HG03457 (cell line): ENCODE data around the gene COL25A1.
"Not testable (repeated sequence)": the region's sequence is repeated elsewhere in the genome, so short reads cannot be mapped to it uniquely, and the experiment has no call there.

ENCODE experiments used
- ATAC-seq: cut with Tn5 transposase; IDR thresholded peaks from one replicate; pipeline ENCODE4 v1.9.1; 2021; ENCODE audit warnings: moderate number of reproducible peaks; ENCODE audit not compliant: unreplicated experiment

The COL25A1 gene

DNA sequence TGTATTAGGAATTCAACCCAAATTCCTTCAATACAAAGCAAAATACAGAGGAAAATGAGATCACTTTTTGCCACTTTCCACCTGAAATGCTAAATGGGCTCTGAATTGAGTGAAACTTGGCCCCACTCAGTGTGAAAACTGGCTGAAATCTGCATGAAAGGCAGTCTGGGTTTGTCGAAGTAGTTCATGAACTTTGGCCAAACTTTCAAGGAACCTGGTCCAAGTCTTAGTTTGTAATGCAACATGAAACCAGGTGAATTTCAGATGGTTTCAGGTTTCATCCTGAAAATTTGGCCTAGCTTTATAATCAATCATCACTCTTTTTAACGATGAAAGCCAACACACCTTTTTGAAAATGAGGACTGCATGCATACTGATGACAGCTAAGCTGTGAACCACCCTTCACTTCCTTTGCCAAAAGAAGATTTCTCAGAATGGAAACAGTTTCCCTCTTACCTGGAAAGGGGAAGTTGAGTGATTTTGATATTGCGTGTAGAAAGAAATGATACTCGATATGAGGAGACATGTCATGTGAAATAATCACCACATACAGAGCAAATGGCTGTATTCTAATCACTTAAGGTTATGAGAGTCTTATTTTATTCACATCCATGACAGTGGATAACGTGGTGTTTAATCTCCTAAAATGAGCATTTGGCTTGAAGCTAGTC, 329.7 kb downstream of the COL25A1 start:
- peak; percentile 73 for ATAC-seq

DNA sequence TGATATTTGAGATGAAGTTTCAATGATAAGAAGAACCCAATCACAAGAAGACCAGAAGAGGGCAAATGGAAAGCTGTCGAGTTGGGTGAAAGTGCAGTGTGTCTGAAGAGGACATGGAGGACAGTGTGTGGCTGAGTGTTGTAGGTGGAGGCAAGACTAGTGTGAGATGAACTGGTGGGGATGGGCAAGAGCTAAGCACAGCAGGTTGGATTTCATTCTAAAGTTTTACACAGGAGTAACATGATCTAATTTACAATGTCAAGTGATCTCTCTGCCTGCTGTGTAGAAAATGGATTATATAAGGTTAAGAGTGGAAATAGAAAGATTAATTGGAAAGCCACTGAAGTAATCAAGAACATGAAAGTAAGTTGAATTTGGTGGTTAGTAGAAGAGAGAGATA, 331.0 kb downstream of the COL25A1 start:
- ATAC-seq, result no peak

DNA sequence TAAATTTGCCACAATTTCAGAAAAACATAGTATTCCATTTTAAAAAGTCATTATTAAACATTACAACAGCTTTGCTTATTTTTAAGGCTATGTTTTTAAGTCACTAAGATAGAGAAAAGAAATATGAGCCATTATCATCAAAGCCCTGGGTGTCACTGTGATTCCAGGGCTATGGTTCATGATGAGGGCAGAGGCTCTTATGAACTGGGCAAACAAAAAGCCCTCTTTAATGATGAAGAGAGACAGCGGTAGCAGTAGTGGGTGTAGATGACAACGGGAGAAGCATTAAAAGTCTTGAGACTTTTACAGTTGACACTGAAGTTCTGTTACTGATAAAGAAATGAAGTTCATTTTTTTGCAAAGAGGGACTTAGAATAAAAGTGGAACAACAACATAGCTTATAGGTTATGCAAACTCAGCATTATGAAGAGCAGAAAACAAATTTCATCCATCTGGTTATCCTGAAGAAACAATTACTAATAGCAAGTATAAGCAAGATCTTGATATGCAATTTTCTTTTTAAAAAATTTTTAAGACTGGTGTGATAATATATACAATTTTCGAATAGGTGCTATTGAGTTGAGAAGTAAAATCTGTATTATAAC, 336.9 kb downstream of the COL25A1 start:
- no peak for ATAC-seq

DNA sequence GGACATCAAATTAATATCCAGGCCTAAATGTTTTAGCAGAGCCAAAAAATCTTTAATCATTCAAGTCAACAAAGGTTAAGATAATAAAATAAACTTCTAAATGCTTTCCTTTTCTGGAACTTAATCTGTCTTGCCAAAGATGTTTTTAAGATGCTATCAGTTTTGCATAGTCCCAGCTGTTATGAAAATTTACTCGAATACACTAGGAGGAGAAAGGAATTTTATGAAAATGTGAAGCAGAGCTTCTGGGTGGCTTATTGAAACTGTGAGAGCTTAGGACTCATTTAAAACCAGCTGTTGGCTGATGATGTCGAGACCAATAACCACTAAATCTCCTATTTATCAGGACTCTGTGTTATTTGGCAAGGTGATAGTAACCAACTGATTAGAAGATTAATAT, 337.4 kb downstream of the COL25A1 start:
- ATAC-seq, result no peak

DNA sequence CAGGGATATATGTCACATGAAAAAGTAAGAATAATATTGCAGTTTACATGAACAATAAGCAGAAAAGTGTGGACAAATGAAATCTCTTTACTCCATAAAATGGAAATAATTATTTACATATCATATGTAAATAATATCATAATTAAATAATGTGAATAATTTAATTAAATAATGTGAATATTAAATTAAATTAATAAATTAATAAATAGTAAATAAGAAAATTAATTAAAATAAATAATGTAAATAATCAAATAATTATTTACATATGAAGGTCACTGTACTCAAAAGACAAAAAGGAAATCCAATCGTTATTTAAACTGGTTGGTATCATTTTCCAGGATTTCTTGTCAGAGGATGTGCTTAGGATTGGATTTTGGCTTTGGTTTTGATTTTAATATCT, 338.5 kb downstream of the COL25A1 start:
- no peak for ATAC-seq

DNA sequence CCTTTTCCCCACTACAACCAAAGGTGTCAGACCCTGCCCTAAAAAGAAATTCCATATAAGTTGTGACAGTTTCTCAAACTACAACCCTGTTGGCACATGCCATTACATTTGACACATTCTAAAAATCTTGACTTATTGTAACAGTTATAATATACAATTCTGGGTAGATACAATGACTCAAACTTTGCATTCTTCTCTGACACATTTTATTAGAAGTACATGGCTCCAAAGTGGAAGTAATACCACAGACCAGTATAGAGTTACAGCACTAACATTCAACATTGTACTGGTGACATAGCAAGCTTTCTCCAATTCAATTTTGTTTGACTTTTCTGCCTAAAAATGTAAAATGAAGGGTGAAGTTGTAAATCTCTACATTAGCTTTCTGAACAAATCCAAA, 343.0 kb downstream of the COL25A1 start:
- ATAC-seq, result no peak

DNA sequence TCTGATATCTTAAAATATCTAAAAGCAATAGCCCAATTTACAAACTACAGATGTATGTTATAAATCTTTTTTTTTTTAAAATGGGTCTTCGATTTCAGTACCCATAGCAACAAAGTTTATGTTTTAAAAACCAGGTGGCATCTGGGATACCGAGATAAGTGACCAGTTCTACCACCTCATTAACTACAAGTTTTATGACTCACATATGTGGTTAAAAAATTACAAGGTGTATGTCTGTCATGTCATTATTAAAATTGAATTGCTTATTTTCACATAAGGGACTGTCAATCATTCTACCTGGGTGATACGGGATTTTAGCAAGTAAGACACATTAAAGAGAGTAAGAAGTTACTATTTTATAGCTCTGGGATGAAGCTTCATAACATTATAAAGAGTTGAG, 347.6 kb downstream of the COL25A1 start:
- ATAC-seq, result no peak

DNA sequence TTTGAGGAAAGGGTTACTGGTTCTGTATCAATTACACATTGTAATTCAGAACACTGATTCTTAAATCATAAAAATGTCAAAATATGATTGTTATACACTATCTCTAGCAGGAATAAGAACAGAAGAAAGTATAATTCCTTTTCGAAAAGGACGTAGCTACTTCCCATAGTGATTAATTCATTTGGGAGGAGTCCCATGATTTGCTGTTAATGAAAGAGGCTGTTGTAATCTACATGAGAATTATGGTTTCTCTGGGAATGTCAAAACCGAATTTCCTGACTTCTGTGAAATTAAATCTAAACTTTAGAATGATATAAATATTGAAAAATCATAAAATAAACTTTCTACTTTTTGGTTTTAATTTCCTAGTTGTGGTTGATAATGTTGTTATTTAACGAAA, 348.5 kb downstream of the COL25A1 start:
- ATAC-seq, result no peak

DNA sequence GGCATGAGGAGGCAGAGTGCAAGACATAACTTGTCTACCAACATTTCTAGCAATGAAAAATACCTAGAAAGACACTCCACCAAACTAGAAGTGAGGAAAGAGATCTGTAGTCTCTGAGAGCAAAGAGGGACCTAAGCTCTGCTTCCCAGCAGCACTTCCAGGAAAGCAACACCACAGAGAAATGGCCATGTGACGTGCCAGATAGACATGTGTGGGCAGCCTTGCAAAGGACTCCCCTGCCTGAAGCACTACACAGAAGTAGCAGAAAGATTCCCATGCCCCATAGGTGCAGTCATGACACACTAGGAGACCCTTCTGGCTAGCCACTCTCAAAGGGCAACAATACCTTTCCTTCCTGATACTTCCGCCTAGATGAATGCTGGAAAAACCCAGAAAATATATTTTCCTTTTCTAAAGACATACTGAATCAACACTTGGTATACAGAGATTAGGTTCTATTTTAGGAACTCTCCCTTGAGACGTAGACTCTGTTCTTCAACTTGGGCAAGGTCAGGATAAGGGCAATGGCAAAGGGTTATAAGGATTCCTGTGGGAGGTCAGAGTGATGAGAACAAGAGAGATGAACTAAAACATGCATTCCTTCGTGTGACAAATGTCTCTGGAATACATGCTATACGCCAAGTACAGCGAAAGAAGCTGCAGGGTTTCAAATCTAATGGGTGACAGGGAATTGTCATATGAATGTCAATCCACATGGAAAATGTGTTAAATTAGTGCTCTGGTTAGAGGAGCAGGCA, 352.1 kb downstream of the COL25A1 start:
- no peak for ATAC-seq

DNA sequence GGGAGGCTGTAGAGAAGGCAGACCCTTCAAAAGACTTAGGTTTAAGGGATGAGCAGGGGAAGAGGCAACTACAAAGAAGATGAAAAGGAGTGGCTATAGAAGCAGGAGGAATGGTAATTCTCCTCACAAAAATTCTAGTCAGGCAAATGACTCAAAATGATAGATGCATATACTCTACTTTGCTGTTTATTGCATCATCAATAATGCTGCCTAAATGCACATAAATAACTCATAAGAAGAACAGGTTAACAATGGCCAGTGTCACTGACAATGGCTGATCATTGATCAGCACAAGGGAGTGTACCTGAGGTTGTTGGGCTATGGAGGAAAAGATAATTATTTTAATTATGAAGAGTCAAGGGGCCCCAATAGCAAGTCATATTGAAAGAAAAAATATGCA, 354.9 kb downstream of the COL25A1 start:
- no peak for ATAC-seq

DNA sequence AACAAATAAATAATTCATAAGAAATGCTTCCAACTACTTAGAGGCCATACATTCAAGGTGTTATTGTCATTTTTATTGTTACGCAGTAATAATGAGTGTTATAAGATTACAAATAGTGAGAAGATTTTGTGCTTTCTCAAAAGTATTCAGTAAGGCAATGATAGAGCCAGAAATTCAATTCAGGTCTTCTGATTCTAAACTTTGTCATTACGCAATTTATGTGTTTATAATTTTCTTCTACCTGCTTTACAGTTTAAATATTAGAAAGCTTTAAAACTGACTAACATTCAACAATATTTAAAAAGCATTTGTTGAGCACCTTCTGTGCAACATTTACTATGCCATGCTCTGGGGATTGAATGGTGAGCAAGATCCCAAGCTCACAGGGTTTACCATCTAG, 356.2 kb downstream of the COL25A1 start:
- no peak for ATAC-seq

DNA sequence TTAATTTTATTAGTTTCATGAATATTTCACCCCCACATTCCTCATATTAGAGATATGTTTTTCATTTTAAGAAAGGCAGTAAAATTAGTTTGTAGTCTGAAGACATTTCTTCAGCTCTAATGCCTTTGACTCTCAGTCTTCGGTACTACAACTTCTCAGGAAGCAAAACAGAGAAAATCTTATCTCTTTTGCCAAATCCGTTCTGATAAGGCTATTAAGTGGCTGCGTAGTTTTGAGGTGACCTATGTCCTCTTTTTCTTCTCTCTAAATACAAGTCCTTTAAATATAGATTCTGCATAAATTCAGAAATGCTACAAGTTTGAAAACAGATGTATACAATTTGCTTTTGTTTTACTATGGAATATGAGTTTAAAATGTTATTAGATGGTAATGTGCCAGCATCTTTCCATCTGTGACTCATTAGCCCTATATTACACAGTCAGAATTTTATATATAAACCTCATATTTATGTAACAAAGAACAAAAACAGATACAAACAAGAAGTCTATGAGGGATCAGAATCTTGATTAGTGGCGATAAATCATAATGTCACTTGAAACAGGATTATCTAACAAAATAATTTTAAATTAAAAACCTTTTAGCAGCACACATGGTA, 358.4 kb downstream of the COL25A1 start:
- no peak for ATAC-seq

DNA sequence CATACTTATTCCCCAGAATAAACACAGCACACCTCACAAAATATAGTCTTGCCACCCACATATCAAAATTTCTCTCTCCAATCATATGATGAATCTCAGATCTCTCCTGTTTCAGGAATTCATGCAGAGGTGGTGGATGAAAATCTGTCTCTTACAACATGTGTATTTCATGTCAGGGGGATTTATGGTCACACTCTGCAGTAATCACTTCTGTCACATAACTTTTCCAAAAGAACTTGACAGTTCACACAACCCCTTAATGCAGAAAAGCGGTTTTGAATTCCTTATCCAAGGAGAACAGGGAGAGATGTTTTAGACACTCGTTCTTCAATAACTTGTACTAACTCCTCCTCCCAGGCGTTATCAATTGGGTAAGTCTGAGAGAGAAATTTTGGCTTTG, 359.1 kb downstream of the COL25A1 start:
- no peak for ATAC-seq

DNA sequence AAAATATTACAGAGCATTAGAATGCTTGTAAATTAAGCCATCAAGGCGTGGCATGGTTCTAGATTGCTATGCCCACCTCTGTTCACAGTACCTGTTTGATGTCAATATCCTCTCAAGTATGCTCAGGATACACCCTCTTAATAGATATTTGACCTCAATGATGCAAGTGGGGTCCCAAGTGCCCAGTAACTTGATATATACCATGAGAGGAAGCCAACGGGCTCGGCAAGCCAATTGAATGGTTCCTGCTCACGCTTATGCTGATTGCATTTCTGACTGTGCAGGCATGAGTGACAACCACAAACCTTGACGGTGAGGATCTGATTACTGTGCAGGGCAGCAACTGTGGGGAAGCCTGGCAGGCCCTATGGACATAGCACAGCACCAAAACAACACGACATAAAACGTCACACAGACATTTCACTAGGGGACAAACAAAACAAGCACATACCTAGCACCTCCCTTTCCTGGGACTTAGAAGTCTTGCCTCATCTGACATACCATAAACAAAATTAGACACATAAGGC, 360.5 kb downstream of the COL25A1 start:
- ATAC-seq, result no peak

DNA sequence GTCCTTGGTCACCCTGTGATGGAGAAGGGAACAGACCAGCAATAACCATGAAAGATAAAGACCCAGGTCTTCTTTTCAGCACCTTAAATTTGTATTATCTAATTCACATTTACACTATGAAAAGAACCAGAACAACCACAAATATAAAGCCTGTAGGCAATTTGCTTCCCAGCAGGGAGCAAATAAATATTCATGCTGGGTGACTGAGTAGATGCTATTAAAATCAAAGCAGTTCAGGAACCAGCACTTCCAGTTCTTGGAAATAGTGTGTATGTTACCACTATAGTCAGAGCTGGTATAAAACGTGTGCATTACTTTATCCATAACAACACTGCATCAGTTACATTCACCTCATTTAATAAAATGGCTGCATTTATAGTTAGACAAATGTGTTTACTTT, 361.8 kb downstream of the COL25A1 start:
- no peak for ATAC-seq

DNA sequence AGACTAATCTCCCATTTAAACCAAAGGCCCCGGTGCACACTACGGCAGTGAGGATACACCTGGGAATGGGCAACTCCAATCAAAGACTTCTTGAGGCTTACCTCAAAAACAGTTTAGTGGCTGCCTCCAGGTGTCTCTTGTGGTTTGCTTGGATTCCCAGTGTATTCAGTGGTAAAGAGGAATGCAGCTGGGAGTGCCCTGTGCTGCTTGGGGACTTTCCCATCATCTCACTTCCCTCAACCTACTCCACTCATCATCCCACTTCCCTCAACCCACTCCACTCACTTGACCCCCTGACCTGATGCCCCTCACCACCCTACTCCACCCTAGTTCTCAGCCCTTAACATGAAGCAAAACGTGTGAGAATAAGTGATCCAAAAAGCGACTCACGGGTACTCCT, 362.3 kb downstream of the COL25A1 start:
- no peak for ATAC-seq

DNA sequence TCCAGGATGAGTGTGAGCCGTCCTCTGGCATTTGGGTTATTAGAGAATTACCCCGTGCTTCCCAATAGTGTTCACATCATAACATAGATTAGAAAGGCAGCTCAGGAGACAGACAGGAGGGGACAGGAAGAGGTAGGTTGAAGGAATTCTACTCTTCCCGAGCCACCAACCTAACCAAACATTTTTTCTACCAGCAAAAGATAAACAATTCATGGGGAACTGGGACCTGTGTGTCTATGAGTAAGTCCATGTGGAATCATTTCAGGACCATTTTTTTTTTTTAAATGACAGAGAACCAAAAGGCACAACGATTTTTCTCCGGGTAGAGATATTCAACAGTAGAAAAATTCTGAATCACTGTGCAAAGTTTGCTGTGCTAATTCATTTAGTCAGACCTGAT, 365.4 kb downstream of the COL25A1 start:
- no peak for ATAC-seq

DNA sequence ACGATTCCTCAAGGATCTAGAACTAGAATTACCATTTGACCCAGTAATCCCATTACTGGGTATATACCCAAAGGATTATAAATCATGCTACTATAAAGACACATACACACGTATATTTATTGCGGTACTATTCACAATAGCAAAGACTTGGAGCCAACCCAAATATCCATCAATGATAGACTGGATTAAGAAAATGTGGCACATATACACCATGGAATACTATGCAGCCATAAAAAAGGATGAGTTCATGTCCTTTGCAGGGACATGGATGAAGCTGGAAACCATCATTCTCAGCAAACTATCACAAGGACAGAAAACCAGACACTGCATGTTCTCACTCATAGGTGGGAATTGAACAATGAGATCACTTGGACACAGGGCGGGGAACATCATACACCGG, 368.5 kb downstream of the COL25A1 start:
- not testable (repeated sequence) for ATAC-seq

DNA sequence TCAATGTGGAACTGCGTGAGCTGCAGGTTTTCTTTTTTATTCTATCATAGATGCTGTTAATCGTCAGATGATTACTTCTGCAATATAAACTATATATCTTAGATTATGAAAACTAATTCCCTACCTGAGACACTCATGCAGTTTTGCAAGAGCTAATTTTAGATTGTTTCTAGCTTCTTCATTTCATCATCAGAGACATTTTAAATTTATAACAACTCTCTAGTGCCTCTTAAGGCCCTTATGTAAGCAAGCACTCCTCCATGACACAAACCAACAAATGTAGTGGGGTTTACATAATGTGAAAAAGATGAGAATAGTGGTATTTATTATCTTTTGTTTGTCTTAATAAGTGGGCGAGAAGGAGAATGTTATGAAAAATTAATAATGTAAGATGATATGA, 369.4 kb downstream of the COL25A1 start:
- ATAC-seq, result no peak

DNA sequence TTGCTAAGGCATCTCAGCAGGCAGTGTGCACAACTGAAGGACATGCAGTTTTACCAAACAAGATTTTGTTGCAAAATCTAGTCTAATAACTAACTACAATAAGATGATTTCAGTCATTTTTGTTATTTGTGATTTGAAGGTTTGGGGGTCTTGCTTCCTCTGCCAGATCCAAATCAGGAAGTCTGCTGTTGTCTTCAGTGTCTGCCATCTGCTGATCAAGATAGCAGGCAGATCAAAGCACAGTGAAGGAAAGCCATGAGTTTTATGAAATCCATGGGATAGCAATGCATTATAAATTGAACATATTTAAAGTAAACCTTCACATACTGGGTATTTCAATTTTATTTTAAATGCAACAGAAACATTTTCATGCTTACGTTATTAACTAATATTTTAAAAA, 370.5 kb downstream of the COL25A1 start:
- no peak for ATAC-seq

DNA sequence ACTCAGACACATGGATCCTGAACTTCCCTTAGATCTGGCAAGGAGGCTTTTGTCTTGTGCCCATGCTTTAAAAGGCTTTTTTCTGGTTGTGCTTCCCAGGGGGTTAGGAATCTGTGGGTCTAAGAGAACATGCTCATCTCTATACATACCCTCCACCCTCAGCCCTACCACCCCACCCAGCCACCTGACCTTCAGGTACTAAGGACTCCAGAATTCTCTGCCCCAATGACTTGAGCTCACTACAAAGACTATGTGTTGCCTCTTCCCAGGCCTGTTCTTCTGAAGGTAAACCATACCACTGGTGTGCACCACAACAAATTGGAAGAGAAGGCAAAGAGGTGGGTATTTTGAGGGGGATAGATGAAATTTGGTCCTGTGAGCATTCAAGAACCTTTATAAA, 372.3 kb downstream of the COL25A1 start:
- ATAC-seq, result no peak

DNA sequence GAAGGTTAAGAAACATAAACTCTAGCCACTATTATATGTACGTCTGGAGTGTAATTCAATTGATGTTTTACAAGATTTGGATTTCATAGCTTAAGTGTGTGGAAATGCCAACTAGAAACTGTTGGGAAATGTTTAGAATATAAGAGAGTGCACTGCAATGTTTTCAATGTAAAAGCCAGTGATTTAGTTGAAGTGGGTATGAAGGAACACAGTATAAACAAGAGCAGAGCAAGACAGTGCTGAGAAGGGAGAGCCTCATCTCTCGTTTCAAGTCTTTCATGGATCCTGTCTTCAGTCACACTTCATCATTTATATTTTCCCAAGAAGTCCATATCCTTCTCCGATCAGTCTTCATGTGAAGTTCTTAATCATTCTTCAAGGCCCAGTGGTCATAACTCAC, 375.7 kb downstream of the COL25A1 start:
- no peak for ATAC-seq
